NCI-H1048 (cell line): ENCODE measurements around the gene FAM163A.
"Not testable (repeated sequence)": the region's sequence is repeated elsewhere in the genome, so short reads cannot be mapped to it uniquely, and the experiment has no call there.

Experiments
- DNase-seq: peaks from one replicate; lab custom pipeline; 2025; lab: John Stamatoyannopoulos, UW

Gene FAM163A

GRCh38 chr1:179816196-179816960, 73.3 kb downstream of the FAM163A start:
- no peak for DNase-seq

GRCh38 chr1:179817056-179817455, 74.0 kb downstream of the FAM163A start:
- no peak for DNase-seq

- no peak for DNase-seq
Measured at GRCh38 chr1:179817789-179818188, 74.7 kb downstream of the FAM163A start.

GRCh38 chr1:179818260-179818659, 75.2 kb downstream of the FAM163A start:
- DNase-seq: no peak

GRCh38 chr1:179818743-179819173, 75.7 kb downstream of the FAM163A start:
- DNase-seq: no peak

- DNase-seq: no peak
Measured at GRCh38 chr1:179820226-179820970, 77.3 kb downstream of the FAM163A start.

GRCh38 chr1:179821524-179821923, 78.4 kb downstream of the FAM163A start:
- no peak for DNase-seq

- no peak for DNase-seq
Measured at GRCh38 chr1:179822065-179822464, 79.0 kb downstream of the FAM163A start.

- DNase-seq: no peak
Measured at GRCh38 chr1:179823693-179824092, 80.6 kb downstream of the FAM163A start.

- no peak for DNase-seq
Measured at GRCh38 chr1:179824265-179824664, 81.2 kb downstream of the FAM163A start.

- no peak for DNase-seq
Measured at GRCh38 chr1:179825206-179825605, 82.1 kb downstream of the FAM163A start.

GRCh38 chr1:179825798-179826460, 82.8 kb downstream of the FAM163A start:
- DNase-seq: no peak

- DNase-seq: no peak
Measured at GRCh38 chr1:179826626-179827280, 83.7 kb downstream of the FAM163A start.

- no peak for DNase-seq
Measured at GRCh38 chr1:179828554-179829110, 85.5 kb downstream of the FAM163A start.

- DNase-seq: no peak
Measured at GRCh38 chr1:179831225-179831624, 88.1 kb downstream of the FAM163A start.

- DNase-seq: no peak
Measured at GRCh38 chr1:179831852-179832699, 89.0 kb downstream of the FAM163A start.

- DNase-seq: not testable (repeated sequence)
Measured at GRCh38 chr1:179836686-179837445, 93.8 kb downstream of the FAM163A start.

GRCh38 chr1:179840107-179840506, 97.0 kb downstream of the FAM163A start:
- no peak for DNase-seq

GRCh38 chr1:179848233-179848632, 105.1 kb downstream of the FAM163A start:
- DNase-seq: no peak

GRCh38 chr1:179853102-179853501, 110.0 kb downstream of the FAM163A start:
- no peak for DNase-seq
